NCI-H460 (cell line): ENCODE data around the gene GRB14. TPM values are rescaled to one million over a fixed set of nuclear protein-coding genes. Genes with fewer than 3 reads are reported as not detected.
"Not testable (repeated sequence)": the region's sequence is repeated elsewhere in the genome, so short reads cannot be mapped to it uniquely, and the experiment has no call there.

ENCODE experiments used
- DNase-seq: peaks from one replicate; pipeline ENCODE4 v3.0.0-alpha.2; 2016; ENCODE audit warnings: low read depth; ENCODE audit errors: extremely low read depth
- polyA plus RNA-seq: library from polyadenylated mRNA; depleted of rRNA; stranded (reverse); fragments of >200 nt; gene quantifications from 2 replicates; pipeline ENCODE4 v1.2.3, GENCODE V29; 2014; cell fraction: nucleus; rRNA removed
- total RNA-seq: library from RNA; depleted of rRNA; stranded (reverse); fragments of >200 nt; shearing (Covaris generic); gene quantifications from 2 replicates; pipeline ENCODE4 v1.2.3, GENCODE V29; 2014; rRNA removed

GRB14 gene
- total RNA-seq, result 0.79 and 1.5 TPM in 2 replicates
- 2.7 and 5.7 TPM in 2 replicates for polyA plus RNA-seq

GRCh38 chr2:164620873-164621763, at the start of gene GRB14:
Gene GRB14 (minus strand): TSS chr2:164621482. CDS start chr2:164621309, 173 bp downstream.
- DNase-seq, result no peak

GRCh38 chr2:164669291-164669690, 48.0 kb upstream of the GRB14 start:
- no peak for DNase-seq

- DNase-seq, result no peak
Observed at GRCh38 chr2:164667566-164667965, 46.3 kb upstream of the GRB14 start.

DNA sequence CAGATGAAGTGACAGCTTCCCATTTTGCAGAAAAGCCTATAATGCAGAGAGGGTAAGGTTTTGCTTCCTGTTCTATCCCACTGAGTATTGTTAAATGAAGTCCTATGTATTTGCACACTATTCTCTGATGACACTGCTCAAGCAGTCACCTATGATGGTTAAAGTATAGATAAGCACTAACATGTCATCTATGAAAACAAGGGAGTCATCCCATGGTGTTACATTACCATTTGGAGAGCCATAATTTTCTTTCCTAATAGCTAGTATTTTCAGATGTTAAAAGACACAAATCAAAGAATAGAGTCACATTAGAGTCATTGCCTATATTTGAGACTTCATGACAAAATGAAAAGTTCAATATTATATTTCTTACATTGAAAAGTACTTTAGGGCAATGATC, 42.8 kb upstream of the GRB14 start:
- DNase-seq, result no peak

GRCh38 chr2:164662868-164663631, 41.8 kb upstream of the GRB14 start:
- DNase-seq, result no peak

- DNase-seq, result no peak
Observed at GRCh38 chr2:164662066-164662465, 40.8 kb upstream of the GRB14 start.

GRCh38 chr2:164661349-164661748, 40.1 kb upstream of the GRB14 start:
- no peak for DNase-seq

DNA sequence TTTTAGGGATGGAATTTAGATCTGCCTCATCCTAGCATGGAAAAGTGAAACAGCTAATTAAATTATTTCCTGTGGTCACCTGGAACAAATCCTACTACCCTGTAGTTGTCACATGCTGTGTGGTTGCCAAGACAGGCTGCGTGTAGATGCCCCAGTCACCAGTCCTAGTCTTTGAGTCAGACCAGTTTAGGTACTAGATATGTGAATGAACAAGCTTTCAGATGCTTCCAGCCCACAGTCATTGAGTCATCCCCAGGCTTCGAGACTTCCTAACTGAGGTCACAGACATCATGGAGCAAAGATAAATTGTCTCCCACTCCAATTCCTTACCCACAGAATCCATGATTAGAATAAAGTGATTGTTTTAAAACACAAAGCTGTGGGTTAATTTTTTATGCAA, 35.8 kb upstream of the GRB14 start:
- no peak for DNase-seq

DNA sequence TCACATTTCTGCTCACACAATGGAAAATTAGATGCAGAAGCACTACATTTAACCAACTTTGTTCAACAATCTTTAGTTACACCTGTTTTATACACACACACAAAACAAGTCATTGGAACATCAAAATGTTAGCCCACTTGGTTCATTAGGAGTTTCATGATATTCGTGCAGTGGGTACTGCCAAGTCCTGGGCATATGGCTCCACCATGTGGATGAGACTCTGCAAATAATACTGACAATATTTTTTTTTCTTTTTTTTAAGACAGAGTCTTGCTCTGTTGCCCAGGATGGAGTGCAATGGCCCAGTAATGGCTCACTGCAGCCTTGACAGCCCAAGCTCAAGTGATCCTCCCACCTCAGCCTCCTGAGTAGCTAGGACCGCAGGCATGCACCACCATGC, 34.5 kb upstream of the GRB14 start:
- DNase-seq, result no peak

GRCh38 chr2:164655336-164655735, 34.1 kb upstream of the GRB14 start:
- DNase-seq, result no peak

DNA sequence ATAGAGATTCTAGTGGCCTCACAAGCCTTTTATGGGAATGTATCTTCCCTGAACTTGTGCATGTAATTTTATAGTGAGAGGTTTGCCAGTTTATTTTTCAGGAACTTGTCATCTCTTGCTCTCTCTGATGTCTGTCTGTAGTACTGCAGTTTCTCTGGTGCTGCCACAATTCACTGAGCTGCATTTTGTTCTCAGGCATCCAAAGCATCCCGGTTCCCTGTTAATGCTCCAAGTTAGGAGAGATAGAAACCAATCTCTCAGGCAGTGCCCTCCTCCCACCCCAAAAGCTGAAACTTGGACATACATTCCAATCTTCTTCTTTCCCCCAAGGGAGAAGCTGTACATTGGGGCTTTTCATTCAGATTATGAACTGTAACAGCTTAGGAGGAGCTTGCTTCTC, 30.1 kb upstream of the GRB14 start:
- DNase-seq, result no peak

DNA sequence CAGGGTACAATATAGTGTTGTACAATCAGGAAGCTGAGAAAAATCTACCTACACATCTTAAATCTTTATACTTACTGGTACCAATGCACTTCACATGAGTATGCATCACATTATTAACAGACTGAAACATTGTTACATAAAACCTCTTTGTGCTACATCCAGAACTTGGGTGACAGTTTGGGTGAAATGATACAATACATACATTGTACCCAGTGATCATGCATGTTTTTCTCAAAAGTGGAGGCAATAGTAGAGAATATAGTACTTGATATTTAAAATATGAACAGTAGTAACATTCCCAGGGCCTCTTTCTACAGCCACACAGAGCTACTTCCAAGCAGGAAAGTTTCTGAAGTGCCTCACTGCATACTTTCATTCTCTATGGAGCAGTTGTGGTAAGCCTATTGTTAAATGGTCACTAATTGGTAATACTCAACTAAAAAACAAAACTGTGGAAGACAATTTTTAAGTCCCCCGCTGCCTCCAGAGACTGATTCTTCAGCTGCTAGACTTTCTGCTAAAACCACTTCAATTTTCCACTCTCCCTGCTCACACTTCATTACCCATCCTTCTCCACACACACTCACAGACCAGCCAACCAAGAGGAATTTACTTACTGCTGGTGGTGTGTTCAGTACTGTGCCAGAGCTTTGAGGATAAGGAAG, 22.9 kb upstream of the GRB14 start:
- no peak for DNase-seq

DNA sequence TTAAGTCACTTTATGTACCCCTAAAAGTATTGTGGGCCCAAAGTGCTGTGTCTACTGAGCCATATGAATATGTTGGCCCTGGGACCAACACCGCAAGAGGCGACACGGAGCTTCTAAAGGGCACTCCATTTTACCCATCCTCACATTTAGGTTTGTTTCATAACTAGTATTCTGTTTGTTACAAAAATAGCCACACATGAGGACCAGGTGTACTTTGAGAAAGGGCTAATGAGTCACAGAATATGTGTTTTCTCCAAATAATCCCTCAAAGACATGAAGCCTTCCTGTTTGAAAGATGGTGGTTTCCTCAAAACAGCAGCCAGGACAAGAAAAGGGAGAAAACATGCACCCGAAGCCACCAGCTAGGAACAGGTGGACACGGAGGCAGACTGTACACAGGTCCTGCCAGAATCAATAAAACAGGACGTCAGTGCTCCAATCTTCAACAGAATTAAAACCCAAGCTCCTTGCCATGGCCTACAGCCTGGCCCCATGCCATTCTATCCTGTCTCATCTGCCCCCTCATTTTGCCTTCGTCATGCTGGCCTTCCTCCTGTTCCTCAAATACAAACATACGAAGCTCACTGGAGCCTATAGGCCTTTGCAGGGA, 21.8 kb upstream of the GRB14 start:
- DNase-seq, result no peak

GRCh38 chr2:164642268-164642667, 21.0 kb upstream of the GRB14 start:
- DNase-seq, result no peak

DNA sequence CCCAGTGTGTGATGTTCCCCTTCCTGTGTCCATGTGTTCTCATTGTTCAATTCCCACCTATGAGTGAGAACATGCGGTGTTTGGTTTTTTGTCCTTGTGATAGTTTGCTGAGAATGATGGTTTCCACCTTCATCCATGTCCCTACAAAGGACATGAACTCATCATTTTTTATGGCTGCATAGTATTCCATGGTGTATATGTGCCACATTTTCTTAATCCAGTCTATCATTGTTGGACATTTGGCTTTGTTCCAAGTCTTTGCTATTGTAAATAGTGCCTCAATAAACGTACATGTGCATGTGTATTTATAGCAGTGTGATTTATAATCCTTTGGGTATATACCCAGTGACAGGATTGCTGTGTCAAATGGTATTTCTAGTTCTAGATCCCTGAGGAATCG, 7.0 kb upstream of the GRB14 start:
- not testable (repeated sequence) for DNase-seq

GRCh38 chr2:164625378-164625971, 4.2 kb upstream of the GRB14 start:
- DNase-seq, result no peak

DNA sequence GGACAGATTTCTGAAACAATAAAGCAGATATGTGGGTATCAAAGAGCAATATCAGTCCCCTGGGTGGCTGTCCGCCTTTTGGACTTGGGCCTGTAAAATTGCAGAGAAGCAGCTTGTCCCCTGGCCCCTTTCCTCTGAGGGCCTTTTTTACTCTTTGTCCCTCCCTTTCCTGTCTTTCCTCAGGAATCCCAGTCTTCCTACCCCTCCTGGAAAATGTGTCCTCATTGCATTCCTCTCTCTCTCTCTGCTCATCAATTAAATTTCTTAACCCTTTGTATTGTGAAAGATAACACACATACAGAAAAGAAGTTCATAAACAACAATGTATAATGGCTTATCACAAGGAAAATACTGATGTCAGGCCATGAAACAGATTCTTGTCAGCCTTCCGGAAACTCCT, 3.0 kb upstream of the GRB14 start:
- no peak for DNase-seq

GRCh38 chr2:164622338-164623106, 1.2 kb upstream of the GRB14 start:
- no peak for DNase-seq

DNA sequence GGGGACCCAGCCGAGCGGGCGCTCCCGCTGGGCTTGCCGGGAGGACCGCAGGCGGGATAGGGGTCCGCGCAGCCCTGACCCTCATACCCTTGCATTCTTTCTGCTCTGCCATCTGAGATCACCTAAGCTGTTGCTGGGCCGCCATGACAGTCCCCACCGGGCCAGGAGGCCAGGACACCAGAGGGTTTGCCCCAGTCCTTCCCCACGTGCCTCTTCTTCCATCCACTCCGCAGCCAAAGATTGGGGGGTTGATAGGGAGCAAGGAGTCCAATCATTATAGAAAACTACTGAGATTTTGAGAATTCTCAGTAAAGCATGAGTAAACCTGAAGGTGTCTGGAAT, 453 bp upstream of the GRB14 start:
- DNase-seq, result no peak

DNA sequence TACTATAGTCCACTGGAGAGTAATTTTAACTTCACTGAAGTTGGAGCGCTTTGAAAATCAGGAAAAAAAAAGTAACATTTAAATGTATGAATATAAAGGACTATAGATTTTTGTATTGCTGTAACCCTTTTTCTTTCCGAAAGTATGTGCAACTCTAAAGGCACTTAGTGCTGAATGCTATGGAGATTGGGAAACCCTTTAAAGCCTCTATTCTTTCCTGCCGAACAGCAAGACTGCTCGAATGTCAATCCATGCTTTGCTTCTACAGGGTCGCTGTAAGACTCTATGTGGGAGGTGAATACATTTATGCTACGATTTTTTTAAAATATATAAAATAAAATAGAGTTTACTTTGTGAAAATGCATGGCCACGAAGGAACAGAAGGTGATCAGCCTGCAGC, 825 bp downstream of the GRB14 start:
- no peak for DNase-seq
